Endothelial cell of umbilical vein (primary cell): ENCODE results near the gene ACAP2. TPM values are rescaled to one million over a fixed set of nuclear protein-coding genes. Genes with fewer than 3 reads are reported as not detected.

ENCODE experiments used
- BruUV-seq: library from RNA; stranded (reverse); fragments of 400-500 nt; replicated peaks from 2 replicates; lab custom pipeline; 2021; lab: Mats Ljungman, UMichigan
- CTCF ChIA-PET: fragments of 300-600, 350-600 bp; sonication (Branson Sonifier 250); formaldehyde crosslinking; loops from one replicate; lab custom pipeline; 2021; ENCODE audit warnings: antibody characterized with exemption, inconsistent platforms; lab: Charles Lee
- POLR2A ChIA-PET: fragments of 300-600, 350-600 bp; sonication (Branson Sonifier 250); formaldehyde crosslinking; loops from one replicate; lab custom pipeline; 2021; ENCODE audit warnings: antibody characterized with exemption, inconsistent platforms; lab: Charles Lee
- DNase-seq: peaks from one replicate; pipeline ENCODE4 v3.0.0-alpha.2; 2011; ENCODE audit warnings: low read depth, low spot score
- FAIRE-seq: peaks from 2 replicates; lab custom pipeline; 2011; peaks lifted over from hg19 to GRCh38; lab: Jason Lieb, UNC
- H2AFZ ChIP-seq: 2 replicates; pipeline ENCODE4 v1.6.0; 2012; ENCODE audit warnings: low read depth, low read length, control low read depth, inconsistent platforms
- H3K27ac ChIP-seq: 2 replicates; pipeline ENCODE4 v1.5.1; 2011; ENCODE audit warnings: low read depth, mild to moderate bottlenecking, control low read depth, low read length, moderate library complexity; ENCODE audit not compliant: insufficient read depth
- H3K27me3 ChIP-seq, 2 experiments: 2 replicates each; pipeline versions ENCODE4 v1.6.0 to v1.6.1; 2011; ENCODE audit warnings: low read length in 2 of 2, mixed read lengths in 1 of 2; ENCODE audit not compliant: control insufficient read depth in 2 of 2, insufficient read depth in 2 of 2
- H3K36me3 ChIP-seq, 2 experiments: 2 replicates in 1 of 2; 3 replicates in 1 of 2; pipeline ENCODE4 v1.5.1; 2011; ENCODE audit warnings: low read length in 2 of 2, mild to moderate bottlenecking in 1 of 2, moderate library complexity in 1 of 2; ENCODE audit not compliant: control insufficient read depth in 2 of 2, insufficient read depth in 2 of 2; ENCODE audit errors: extremely low read depth in 1 of 2
- H3K4me1 ChIP-seq: 3 replicates; pipeline ENCODE4 v1.5.1; 2011; ENCODE audit warnings: mild to moderate bottlenecking, low read length; ENCODE audit not compliant: control insufficient read depth, insufficient read depth; ENCODE audit errors: extremely low read depth
- H3K4me2 ChIP-seq: 2 replicates; pipeline ENCODE4 v1.6.1; 2011; ENCODE audit warnings: low read length, control low read depth, mixed read lengths; ENCODE audit not compliant: insufficient read depth
- H3K4me3 ChIP-seq, 3 experiments: fragments of 200-600 bp in 1 of 3; sonication (generic), shearing (Covaris generic) in 1 of 3; replicated peaks in 1 of 3; 2 replicates each; pipeline ENCODE4 v1.5.1; 2011 to 2016; ENCODE audit warnings: control low read depth in 3 of 3, low read length in 3 of 3, mild to moderate bottlenecking in 2 of 3, inconsistent platforms in 1 of 3, low read depth in 1 of 3, moderate library complexity in 1 of 3; ENCODE audit not compliant: insufficient read depth in 1 of 3
- H3K79me2 ChIP-seq: 2 replicates; pipeline ENCODE4 v1.6.0; 2012; ENCODE audit warnings: low read length, inconsistent platforms; ENCODE audit not compliant: control insufficient read depth, insufficient read depth
- H3K9ac ChIP-seq: replicated peaks from 2 replicates; pipeline ENCODE3; 2011; ENCODE audit warnings: low read length, control low read depth; ENCODE audit not compliant: insufficient read depth; ENCODE audit errors: extremely low read depth
- H3K9me1 ChIP-seq: replicated peaks from 3 replicates; pipeline ENCODE4 v1.6.0; 2011; ENCODE audit warnings: mild to moderate bottlenecking, low read length; ENCODE audit not compliant: control insufficient read depth, insufficient read depth; ENCODE audit errors: extremely low read depth
- H3K9me3 ChIP-seq: replicated peaks from 2 replicates; pipeline ENCODE4 v1.5.1; 2012; ENCODE audit warnings: low read length, inconsistent platforms; ENCODE audit not compliant: control insufficient read depth, insufficient read depth
- H4K20me1 ChIP-seq: replicated peaks from 2 replicates; pipeline ENCODE3; 2011; ENCODE audit warnings: mild to moderate bottlenecking, low read length; ENCODE audit not compliant: control insufficient read depth, insufficient read depth; ENCODE audit errors: extremely low read depth
- EZH2 ChIP-seq: IDR thresholded peaks from 2 replicates; pipeline ENCODE4 v1.6.1; 2012; ENCODE audit warnings: borderline replicate concordance, low read depth, mild to moderate bottlenecking, moderate library complexity, low read length, inconsistent platforms; ENCODE audit not compliant: severe bottlenecking
- FOS ChIP-seq: IDR thresholded peaks from 2 replicates; pipeline ENCODE4 v1.6.1; 2011; ENCODE audit warnings: mild to moderate bottlenecking, low read length, moderate library complexity, borderline replicate concordance; ENCODE audit not compliant: insufficient read depth
- GATA2 ChIP-seq: IDR thresholded peaks from 2 replicates; pipeline ENCODE4 v1.7.0; 2011; ENCODE audit warnings: low read depth, mild to moderate bottlenecking, moderate library complexity, mixed read lengths, low read length; ENCODE audit not compliant: insufficient read length, insufficient read depth
- JUN ChIP-seq: IDR thresholded peaks from 2 replicates; pipeline ENCODE4 v1.6.1; 2011; ENCODE audit warnings: borderline replicate concordance, low read depth; ENCODE audit not compliant: insufficient read length, insufficient read depth
- MYC ChIP-seq: IDR thresholded peaks from one replicate; pipeline ENCODE4 v1.6.1; 2011; ENCODE audit warnings: mild to moderate bottlenecking, low read depth, low read length
- POLR2A ChIP-seq: IDR thresholded peaks from 2 replicates; pipeline ENCODE4 v1.6.1; 2012; ENCODE audit warnings: low read depth, mild to moderate bottlenecking, control low read depth, low read length
- POLR2AphosphoS5 ChIP-seq: IDR thresholded peaks from 2 replicates; pipeline ENCODE4 v1.6.1; 2012; ENCODE audit warnings: low read depth, mild to moderate bottlenecking, control low read depth, low read length, moderate library complexity; ENCODE audit not compliant: insufficient read depth
- dilution Hi-C: fragments of 300-500 bp; cut with MboI; formaldehyde crosslinking; loops from one replicate; pipeline ENCODE4 v1.15.0; 2019; ENCODE audit warnings: low sequenced_read_pairs; ENCODE audit not compliant: extremely low pct_ligation_motif_present
- intact Hi-C: fragments of 100-400 bp; cut with micrococcal nuclease; formaldehyde crosslinking; loops from one replicate; pipeline ENCODE4 v1.10.0; 2022
- polyA plus RNA-seq, 4 experiments: library from polyadenylated mRNA; depleted of rRNA in 3 of 4; stranded (reverse) in 3 of 4; unstranded in 1 of 4; fragments of >200 nt; gene quantifications; 2 replicates each; pipeline versions ENCODE4 v1.2.1 to v1.2.3, GENCODE V29; 2011 to 2012; ENCODE audit warnings: missing spikeins in 1 of 4
- total RNA-seq: library from RNA; stranded (reverse); gene quantifications from 2 replicates; pipeline ENCODE4 v1.2.3, GENCODE V29; 2021
- TF ChIP-seq, protein P1 (sequence below), 2 donors: IDR thresholded peaks; 1 replicate in 1 of 2; 2 replicates in 1 of 2; pipeline ENCODE4 v1.5.1; 2011; ENCODE audit warnings: low read length in 2 of 2, mild to moderate bottlenecking in 2 of 2, moderate library complexity in 2 of 2, control low read depth in 1 of 2, inconsistent platforms in 1 of 2, low read depth in 1 of 2; ENCODE audit not compliant: insufficient read depth in 1 of 2; ENCODE audit errors: extremely low read depth in 1 of 2
- TF ChIP-seq, protein P2 (sequence below): IDR thresholded peaks from 2 replicates; pipeline ENCODE4 v1.6.1; 2011; ENCODE audit not compliant: insufficient read depth, insufficient read length

ACAP2 gene
- total and polyA plus RNA-seq, 2 donors (not counting 3 experiments of a cell fraction or from before 2014, with no cell fraction given), result 13.6 to 36.9 TPM

DNA sequence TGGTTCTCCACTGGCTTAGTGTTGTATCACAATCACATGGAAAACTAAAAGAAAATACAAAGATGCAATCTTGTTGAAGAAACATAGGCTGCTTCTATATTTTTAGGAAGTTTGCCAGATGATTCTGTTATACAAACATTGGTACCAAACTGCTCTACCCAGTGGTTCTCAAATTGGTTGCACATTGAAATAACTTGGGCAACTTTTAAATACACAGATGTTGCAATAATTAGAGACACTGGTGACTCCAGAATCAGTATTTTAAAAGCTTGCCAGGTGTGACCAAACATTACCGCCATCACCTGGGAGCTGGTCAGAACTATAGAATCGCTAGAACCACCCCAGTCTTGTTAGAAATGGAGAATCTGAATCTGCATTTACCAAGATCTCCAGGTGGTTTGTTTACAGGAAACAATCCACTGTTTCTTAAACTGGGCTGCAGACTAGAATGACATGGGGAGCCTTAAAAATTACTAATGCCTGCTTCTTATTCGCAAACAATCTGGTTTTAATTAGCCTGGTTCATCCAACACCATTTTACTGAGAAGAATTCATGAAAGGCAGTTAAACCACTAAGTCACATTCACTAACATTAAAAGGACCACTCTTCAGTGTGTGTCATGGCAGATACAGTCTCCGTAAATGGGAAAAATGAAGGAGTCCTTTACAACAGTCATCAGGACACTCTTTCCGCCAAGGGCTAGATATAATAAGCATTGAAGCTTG lies 76.5 kb downstream of the ACAP2 start:
- BruUV-seq, result no TSS peak
- Histone ChIP-seq H3K9ac (no peak overlapping the region), H3K9me3 (no peaks in the 10 kb centered on the region), H3K36me3 (no peaks in the 10 kb centered on the region), H3K27ac (no peak overlapping the region), H3K9me1 (no peaks in the 10 kb centered on the region), H3K27me3 (no peaks in the 10 kb centered on the region), H3K79me2 (peaks cover 3% of the 10 kb centered on the region), H3K4me1 (no peaks in the 10 kb centered on the region), H3K4me3 (no peak overlapping the region), H2AFZ (no peak overlapping the region), H3K4me2 (no peak overlapping the region), H4K20me1 (no peaks in the 10 kb centered on the region)
- POLR2A ChIA-PET, result no interaction called here
- intact Hi-C loops (no loop called here), dilution Hi-C loops (no loop called here)
- TF ChIP-seq JUN (no peak), MYC (no peak), EZH2 (no peak), GATA2 (no peak), POLR2AphosphoS5 (no peak), FOS (no peak), POLR2A (no peak)
- TF ChIP-seq, protein P1, sequence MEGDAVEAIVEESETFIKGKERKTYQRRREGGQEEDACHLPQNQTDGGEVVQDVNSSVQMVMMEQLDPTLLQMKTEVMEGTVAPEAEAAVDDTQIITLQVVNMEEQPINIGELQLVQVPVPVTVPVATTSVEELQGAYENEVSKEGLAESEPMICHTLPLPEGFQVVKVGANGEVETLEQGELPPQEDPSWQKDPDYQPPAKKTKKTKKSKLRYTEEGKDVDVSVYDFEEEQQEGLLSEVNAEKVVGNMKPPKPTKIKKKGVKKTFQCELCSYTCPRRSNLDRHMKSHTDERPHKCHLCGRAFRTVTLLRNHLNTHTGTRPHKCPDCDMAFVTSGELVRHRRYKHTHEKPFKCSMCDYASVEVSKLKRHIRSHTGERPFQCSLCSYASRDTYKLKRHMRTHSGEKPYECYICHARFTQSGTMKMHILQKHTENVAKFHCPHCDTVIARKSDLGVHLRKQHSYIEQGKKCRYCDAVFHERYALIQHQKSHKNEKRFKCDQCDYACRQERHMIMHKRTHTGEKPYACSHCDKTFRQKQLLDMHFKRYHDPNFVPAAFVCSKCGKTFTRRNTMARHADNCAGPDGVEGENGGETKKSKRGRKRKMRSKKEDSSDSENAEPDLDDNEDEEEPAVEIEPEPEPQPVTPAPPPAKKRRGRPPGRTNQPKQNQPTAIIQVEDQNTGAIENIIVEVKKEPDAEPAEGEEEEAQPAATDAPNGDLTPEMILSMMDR (IDR thresholded peaks at IDR 0.05; ENCODE audit: extremely low read depth in 1 of 2, insufficient read depth in 1 of 2, low read depth in 1 of 2, low read length in 2 of 2), result no peak
- TF ChIP-seq, protein P2, sequence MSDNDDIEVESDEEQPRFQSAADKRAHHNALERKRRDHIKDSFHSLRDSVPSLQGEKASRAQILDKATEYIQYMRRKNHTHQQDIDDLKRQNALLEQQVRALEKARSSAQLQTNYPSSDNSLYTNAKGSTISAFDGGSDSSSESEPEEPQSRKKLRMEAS, result no peak
- DNase-seq, result no peak
- CTCF ChIA-PET, result interaction anchor here (1.4 kb wide), 1 partner anchor 95 kb away, joined by 6 read pairs; the partner anchor contains the start of gene XXYLT1
- no peak for FAIRE-seq
